ENCODE measurements around the gene CRLF1.

CRLF1 gene

GRCh38 chr19:18543814-18544475 lies 62.7 kb downstream of the CRLF1 start:
- DNase-seq: no peak

Data from DMS79 (cell line).